DND-41 (cell line): ENCODE measurements around the gene UBE2J1.

ENCODE experiments used
- ATAC-seq: fragments of 200-7000 bp; cut with Tn5 transposase; 3 replicates; pipeline ENCODE4 v1.9.1; 2021; ENCODE audit warnings: low read depth; ENCODE audit not compliant: insufficient read depth
- DNase-seq: peaks from one replicate; pipeline ENCODE4 v3.0.0-alpha.2; 2020
- H2AFZ ChIP-seq: 2 replicates; pipeline ENCODE4 v1.6.0; 2012; ENCODE audit warnings: low read depth, low read length
- H3K27ac ChIP-seq: 2 replicates; pipeline ENCODE4 v1.5.1; 2012; ENCODE audit warnings: low read length, inconsistent platforms
- H3K27me3 ChIP-seq: fragments of 200-600 bp; sonication (generic); 2 replicates; pipeline ENCODE4 v1.6.0; 2012; ENCODE audit warnings: low read length, mild to moderate bottlenecking, inconsistent platforms; ENCODE audit not compliant: insufficient read depth, poor library complexity
- H3K36me3 ChIP-seq: 2 replicates; pipeline ENCODE4 v1.5.1; 2012; ENCODE audit warnings: low read length, inconsistent platforms; ENCODE audit not compliant: insufficient read depth
- H3K4me1 ChIP-seq: 2 replicates; pipeline ENCODE4 v1.5.1; 2012; ENCODE audit warnings: mild to moderate bottlenecking, low read length; ENCODE audit not compliant: insufficient read depth
- H3K4me2 ChIP-seq: 2 replicates; pipeline ENCODE4 v1.6.0; 2012; ENCODE audit warnings: mild to moderate bottlenecking, moderate library complexity, low read length, inconsistent platforms; ENCODE audit not compliant: insufficient read depth
- H3K4me3 ChIP-seq, 2 experiments: fragments of 200-600 bp in 1 of 2; shearing (Covaris generic) in 1 of 2; 2 replicates each; pipeline ENCODE4 v1.5.1; 2012 to 2016; ENCODE audit warnings: inconsistent platforms in 2 of 2, low read length in 2 of 2, mild to moderate bottlenecking in 2 of 2, low read depth in 1 of 2, moderate library complexity in 1 of 2
- H3K79me2 ChIP-seq: 2 replicates; pipeline ENCODE4 v1.6.0; 2012; ENCODE audit warnings: low read length, inconsistent platforms; ENCODE audit not compliant: insufficient read depth
- H3K9ac ChIP-seq: 2 replicates; pipeline ENCODE4 v1.6.0; 2012; ENCODE audit warnings: low read depth, mild to moderate bottlenecking, inconsistent platforms, low read length, moderate library complexity
- H3K9me3 ChIP-seq: 2 replicates; pipeline ENCODE4 v1.5.1; 2012; ENCODE audit warnings: low read length, moderate library complexity, mild to moderate bottlenecking, inconsistent platforms; ENCODE audit not compliant: insufficient read depth, severe bottlenecking
- H4K20me1 ChIP-seq: 2 replicates; pipeline ENCODE4 v1.6.0; 2012; ENCODE audit warnings: low read length; ENCODE audit not compliant: insufficient read depth
- CTCF ChIP-seq: IDR thresholded peaks from 2 replicates; pipeline ENCODE4 v1.5.1; 2012; ENCODE audit warnings: borderline replicate concordance, low read length, moderate library complexity, mild to moderate bottlenecking; ENCODE audit not compliant: poor library complexity, severe bottlenecking; ENCODE audit errors: extremely low read depth
- EZH2 ChIP-seq: IDR thresholded peaks from 3 replicates; pipeline ENCODE4 v1.6.1; 2012; ENCODE audit warnings: borderline replicate concordance, low read depth, mild to moderate bottlenecking, moderate library complexity, low read length, inconsistent platforms; ENCODE audit not compliant: severe bottlenecking

UBE2J1 gene

GRCh38 chr6:89335164-89335563 is 17.4 kb downstream of the UBE2J1 start:
- no peaks in the 10 kb centered on the region for H3K27me3 ChIP-seq
- no peak overlapping the region for H3K4me2 ChIP-seq
- H2AFZ ChIP-seq, result no peak overlapping the region
- TF ChIP-seq CTCF (no peak), EZH2 (no peak)
- peaks cover 3% of the 10 kb centered on the region; the same call in 1 of the 2 replicates for H4K20me1 ChIP-seq
- no peaks in the 10 kb centered on the region for H3K4me1 ChIP-seq
- no peak overlapping the region for H3K9ac ChIP-seq
- no peak for ATAC-seq
- no peak overlapping the region for H3K4me3 ChIP-seq
- no peak overlapping the region for H3K27ac ChIP-seq
- 0 out of 2 replicates have a peak, but pooled peaks cover 2% of the 10 kb centered on the region for H3K79me2 ChIP-seq
- H3K36me3 ChIP-seq, result peaks cover 72% of the 10 kb centered on the region
- no peak for DNase-seq
- no peaks in the 10 kb centered on the region for H3K9me3 ChIP-seq

- ATAC-seq (no peak), DNase-seq (no peak)
- no peaks in the 10 kb centered on the region for H3K9me3 ChIP-seq
- no peak for TF ChIP-seq CTCF
- no peak for TF ChIP-seq EZH2
- H3K36me3 ChIP-seq, result peaks cover 78% of the 10 kb centered on the region
- H3K4me2 ChIP-seq, result no peak overlapping the region
- H3K4me1 ChIP-seq, result no peaks in the 10 kb centered on the region
- H3K27ac ChIP-seq, result no peak overlapping the region
- no peaks in the 10 kb centered on the region for H3K79me2 ChIP-seq
- H3K4me3 ChIP-seq, result no peak overlapping the region
- H2AFZ ChIP-seq, result no peak overlapping the region
- no peak overlapping the region for H3K9ac ChIP-seq
- no peaks in the 10 kb centered on the region; the same call in 1 of the 2 replicates for H4K20me1 ChIP-seq
- no peaks in the 10 kb centered on the region for H3K27me3 ChIP-seq
Measured at GRCh38 chr6:89330910-89331309, 21.6 kb downstream of the UBE2J1 start.

- Histone ChIP-seq H4K20me1 (no peaks in the 10 kb centered on the region), H3K9me3 (no peaks in the 10 kb centered on the region), H3K27ac (no peak overlapping the region), H3K36me3 (peaks cover 68% of the 10 kb centered on the region), H2AFZ (no peak overlapping the region), H3K9ac (no peak overlapping the region), H3K27me3 (no peaks in the 10 kb centered on the region), H3K79me2 (no peaks in the 10 kb centered on the region), H3K4me2 (no peak overlapping the region), H3K4me1 (no peaks in the 10 kb centered on the region), H3K4me3 (no peak overlapping the region)
- no peak for ATAC-seq
- no peak for DNase-seq
- TF ChIP-seq CTCF, result no peak
- no peak for TF ChIP-seq EZH2
Measured at GRCh38 chr6:89328976-89329375, 23.5 kb downstream of the UBE2J1 start.

GRCh38 chr6:89324304-89324703 is 28.2 kb downstream of the UBE2J1 start:
- peaks cover 30% of the 10 kb centered on the region for H3K36me3 ChIP-seq
- ATAC-seq, result no peak

More at GRCh38 chr6:89324304-89324703, 28.2 kb downstream of the UBE2J1 start:
- H3K79me2 ChIP-seq, result no peaks in the 10 kb centered on the region
- H3K27me3 ChIP-seq, result no peaks in the 10 kb centered on the region
- no peak overlapping the region for H3K27ac ChIP-seq
- TF ChIP-seq EZH2 (no peak), CTCF (no peak)
- no peaks in the 10 kb centered on the region for H3K4me1 ChIP-seq
- no peak overlapping the region for H3K9ac ChIP-seq
- H3K4me2 ChIP-seq, result no peak overlapping the region
- H4K20me1 ChIP-seq, result no peaks in the 10 kb centered on the region
- H3K4me3 ChIP-seq, result no peak overlapping the region
- DNase-seq, result no peak
- H3K9me3 ChIP-seq, result no peaks in the 10 kb centered on the region
- H2AFZ ChIP-seq, result no peak overlapping the region
